ENCODE results near the gene LRRC45. TPM values are rescaled to one million over a fixed set of nuclear protein-coding genes. Genes with fewer than 3 reads are reported as not detected.
A peak's percentile ranks its signal among the peaks of the same experiment; 100 is the strongest.

Gene LRRC45
- total and polyA plus RNA-seq, 11 donors, result 2.9 to 8.6 (median 5.6) TPM

GRCh38 chr17:82061047-82061925 is 38.2 kb downstream of the LRRC45 start:
- H3K4me3 ChIP-seq, result no peak overlapping the region
- WGBS, 4 donors, result 82 to 89% (median 88%) methylated on average over 17 to 34 of the region's 34 CpGs
- ATAC-seq (no peak), DNase-seq (peak in 2 of 5 donors; percentile 24 to 63)
- H3K36me3 ChIP-seq, result peaks cover 0 to 76% (median 59%) of the 10 kb centered on the region in 9 donors
- no peaks in the 10 kb centered on the region for H3K27me3 ChIP-seq
- peaks cover 0 to 23% (median 15%) of the 10 kb centered on the region in 12 donors for H3K4me1 ChIP-seq
- no peaks in the 10 kb centered on the region for H3K9me3 ChIP-seq
- TF ChIP-seq POLR2A (IDR thresholded peaks at IDR 0.05), result no peak
- TF ChIP-seq CTCF (IDR thresholded peaks at IDR 0.05), result no peak
- intact Hi-C loops (cut with DNase I), result no loop called here
- H3K27ac ChIP-seq, result no peak overlapping the region

DNA sequence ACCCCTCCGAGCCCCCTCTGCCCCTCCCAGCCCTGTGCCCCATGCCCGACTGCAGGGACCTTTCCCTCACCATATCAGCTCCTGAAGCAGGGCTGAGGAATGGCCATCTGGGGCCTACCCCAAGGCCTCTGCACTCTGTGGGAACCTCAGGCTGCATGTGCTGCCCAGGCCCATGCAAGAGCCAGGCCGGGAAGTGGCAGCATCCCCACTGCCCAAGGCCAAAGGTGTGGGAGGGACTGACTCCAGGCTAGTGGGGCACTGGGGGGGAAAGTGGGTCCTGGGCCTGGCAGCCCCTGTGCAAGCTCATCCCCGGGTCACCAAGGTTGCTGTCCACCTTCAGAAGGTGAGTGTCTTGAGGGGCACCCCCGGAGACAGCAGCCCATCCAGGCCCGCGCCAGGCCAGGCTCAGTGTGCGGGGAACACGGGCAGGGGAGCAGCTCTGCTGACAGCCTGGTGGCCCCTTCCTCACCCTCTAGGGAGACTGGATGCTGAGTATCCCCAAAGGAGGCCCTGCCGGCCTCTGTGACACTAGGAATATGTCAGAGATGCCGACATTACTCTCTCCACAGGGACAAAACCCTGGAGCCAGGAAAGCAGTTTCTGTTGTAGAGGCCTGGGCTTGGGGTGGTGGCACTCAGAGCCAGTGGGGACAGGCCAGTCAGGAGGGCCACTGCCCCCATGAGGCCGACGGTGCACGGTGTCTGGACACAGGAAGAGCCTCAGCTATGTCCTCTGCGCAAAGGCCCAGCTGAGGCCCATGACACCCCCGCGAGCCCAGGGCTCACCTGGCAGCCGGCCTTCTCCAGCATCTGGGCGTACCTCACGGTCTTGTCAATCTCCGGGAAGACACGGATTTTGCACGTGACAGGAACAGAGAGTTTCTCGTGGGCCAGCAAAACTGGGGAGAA is 39.2 kb downstream of the LRRC45 start:
- DNase-seq (peak in 2 of 5 donors; percentile 17 to 35), ATAC-seq (no peak)
- peaks cover 0 to 27% (median 19%) of the 10 kb centered on the region in 12 donors for H3K4me1 ChIP-seq
- H3K36me3 ChIP-seq, result peaks cover 0 to 65% (median 50%) of the 10 kb centered on the region in 9 donors
- no peak overlapping the region for H3K4me3 ChIP-seq
- intact Hi-C loops (cut with DNase I), result no loop called here
- no peak for TF ChIP-seq CTCF (IDR thresholded peaks at IDR 0.05)
- TF ChIP-seq POLR2A (IDR thresholded peaks at IDR 0.05), result no peak
- no peaks in the 10 kb centered on the region for H3K9me3 ChIP-seq
- 79 to 85% (median 81%) methylated on average over 10 to 24 of the region's 24 CpGs for WGBS, 4 donors
- H3K27me3 ChIP-seq, result no peaks in the 10 kb centered on the region
- H3K27ac ChIP-seq, result no peak overlapping the region

DNA sequence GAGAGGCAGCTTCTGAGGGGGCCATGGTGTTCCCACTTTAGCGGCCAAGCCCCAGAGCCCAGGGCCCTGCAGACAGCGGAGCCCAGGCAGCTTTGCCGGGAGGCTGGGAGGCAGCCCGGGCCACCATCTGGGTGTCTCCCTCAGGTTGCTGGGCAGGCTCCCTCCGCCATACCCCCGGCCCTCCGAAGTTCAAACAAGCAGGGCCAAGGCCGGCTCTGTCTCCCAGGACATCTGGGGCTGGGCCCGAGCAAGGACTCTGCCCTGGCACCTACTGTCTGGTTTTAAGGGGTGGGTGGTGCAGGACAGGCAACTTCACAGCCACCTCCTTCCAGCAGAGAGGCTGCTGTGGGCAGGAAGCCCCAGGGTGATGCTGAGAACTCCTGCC is 39.9 kb downstream of the LRRC45 start:
- WGBS, 4 donors, result 91 to 94% (median 93%) methylated on average over 5 to 9 of the region's 9 CpGs
- intact Hi-C loops (cut with DNase I), result no loop called here
- TF ChIP-seq POLR2A (IDR thresholded peaks at IDR 0.05) (no peak), CTCF (IDR thresholded peaks at IDR 0.05) (no peak)
- Histone ChIP-seq H3K9me3 (no peaks in the 10 kb centered on the region), H3K4me1 (peaks cover 0 to 27% (median 19%) of the 10 kb centered on the region in 12 donors), H3K27ac (no peak overlapping the region), H3K4me3 (no peak overlapping the region), H3K27me3 (no peaks in the 10 kb centered on the region), H3K36me3 (peaks cover 0 to 59% (median 44%) of the 10 kb centered on the region in 9 donors)
- DNase-seq (peak in 1 of 5 donors; percentile 44), ATAC-seq (no peak)

All from heart left ventricle (tissue), 16 donors.